Activated CD8-positive, alpha-beta memory T cell treated with anti-CD3 and anti-CD28 coated beads, Interleukin-2, amount 50 U/mL, for 24 hours (primary cell): ENCODE measurements around the gene SYNE1.
"Not testable (repeated sequence)": the region's sequence is repeated elsewhere in the genome, so short reads cannot be mapped to it uniquely, and the experiment has no call there.

Experiments used
- DNase-seq: peaks from one replicate; pipeline ENCODE4 v3.0.0-alpha.2; 2020; ENCODE audit errors: extremely low read depth

Gene SYNE1

DNA sequence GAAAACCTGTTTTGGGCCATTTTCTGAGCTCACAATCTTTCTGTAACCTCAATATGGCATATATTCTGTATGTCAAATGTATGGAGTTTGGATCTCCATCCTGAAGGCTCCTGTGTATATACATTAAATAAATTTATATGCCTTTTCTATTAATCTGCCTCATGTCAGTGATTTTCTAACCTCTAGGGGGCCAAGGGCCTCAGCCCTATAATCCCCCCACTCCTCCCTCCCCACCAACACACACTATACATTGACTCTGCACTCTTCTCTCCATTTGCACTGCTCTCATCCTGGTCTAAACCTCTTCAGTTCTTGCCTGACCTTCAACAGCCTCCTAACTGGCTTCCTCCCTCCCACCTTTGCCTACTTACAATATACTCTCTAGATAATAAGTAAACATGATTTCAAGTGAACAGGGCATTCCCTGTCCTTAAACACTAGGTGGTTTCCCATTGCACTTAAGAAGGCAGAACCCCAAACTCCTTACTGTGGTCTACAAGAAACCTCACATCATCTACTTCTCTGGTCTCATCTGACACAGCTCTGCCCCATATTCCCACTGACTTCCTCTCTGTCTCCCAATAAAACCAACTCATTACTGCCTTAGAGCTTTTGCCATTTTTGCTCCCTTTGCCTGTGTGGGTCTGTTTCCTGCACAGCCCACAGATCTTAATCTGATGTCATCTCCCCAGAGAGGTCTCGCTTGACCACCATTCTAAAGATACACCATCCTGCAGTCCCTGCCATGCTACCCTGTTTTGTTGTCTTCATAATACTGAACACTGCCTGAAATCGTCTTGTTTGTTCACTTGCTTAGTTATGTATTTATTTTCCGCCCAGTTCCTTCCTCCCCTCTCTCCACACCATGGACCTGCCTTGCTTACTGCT, 213.7 kb downstream of the SYNE1 start:
- no peak for DNase-seq

- DNase-seq = not testable (repeated sequence)
Measured at GRCh38 chr6:152421496-152421895, 215.7 kb downstream of the SYNE1 start.

DNA sequence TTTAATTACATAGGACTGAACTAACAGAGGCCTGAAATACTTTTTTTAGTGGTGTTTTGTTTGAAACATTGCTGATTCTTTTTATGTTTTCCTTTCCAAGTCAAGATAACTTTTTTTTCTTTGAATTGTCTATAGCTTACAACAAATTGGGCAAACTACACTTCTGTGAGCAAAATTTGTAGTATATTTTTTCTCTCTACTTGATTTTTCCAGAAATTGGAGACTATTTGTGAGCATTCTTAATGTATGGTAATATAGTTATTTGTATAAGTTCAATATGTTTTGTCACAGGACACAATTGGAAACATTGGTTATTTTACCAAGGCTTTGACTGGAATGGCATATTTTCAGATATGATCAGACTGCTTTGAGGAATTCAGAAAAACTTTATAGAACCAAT, 216.5 kb downstream of the SYNE1 start:
- no peak for DNase-seq

DNA sequence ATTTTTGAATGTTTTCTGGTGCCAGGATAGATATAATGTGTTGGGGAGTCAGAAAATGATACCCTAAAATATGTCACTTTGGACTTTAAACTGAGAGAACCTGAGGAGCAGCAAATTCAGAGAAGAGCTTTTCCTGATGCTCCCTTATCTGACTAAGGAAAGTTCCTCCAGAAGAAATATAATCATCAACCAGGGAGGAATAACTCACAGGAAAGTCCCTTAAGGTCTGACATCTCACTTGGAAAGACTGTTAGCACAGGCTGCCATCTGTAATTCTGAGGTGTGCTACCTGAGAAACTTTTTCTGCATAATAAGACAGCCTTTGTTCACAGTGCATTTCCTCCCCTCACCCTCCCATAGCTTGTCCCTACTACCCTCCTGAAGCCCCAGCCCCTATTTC, 218.6 kb downstream of the SYNE1 start:
- DNase-seq = no peak

DNA sequence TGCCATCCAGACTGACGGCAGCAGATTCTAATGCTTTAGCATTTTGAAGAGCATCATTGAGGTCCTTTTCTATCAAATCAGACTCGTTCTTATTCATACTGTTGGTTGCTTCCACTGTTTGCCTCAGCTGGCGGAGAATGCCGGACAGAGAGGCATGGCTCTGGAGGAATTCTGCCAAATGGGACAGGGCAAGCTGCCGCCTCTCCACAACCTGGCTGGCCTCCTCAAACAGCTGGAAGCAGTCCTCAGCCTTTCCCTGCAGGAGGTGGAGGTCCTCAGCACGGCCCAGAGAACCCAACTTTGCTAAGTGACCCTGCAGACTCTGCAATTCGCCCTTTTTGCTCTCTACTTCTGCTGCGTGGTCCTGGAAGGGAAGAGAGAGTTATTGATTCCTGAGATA, 220.5 kb downstream of the SYNE1 start:
- DNase-seq = no peak

GRCh38 chr6:152404936-152405595, 232.1 kb downstream of the SYNE1 start:
- no peak for DNase-seq

GRCh38 chr6:152404086-152404857, 232.9 kb downstream of the SYNE1 start:
- no peak for DNase-seq

DNA sequence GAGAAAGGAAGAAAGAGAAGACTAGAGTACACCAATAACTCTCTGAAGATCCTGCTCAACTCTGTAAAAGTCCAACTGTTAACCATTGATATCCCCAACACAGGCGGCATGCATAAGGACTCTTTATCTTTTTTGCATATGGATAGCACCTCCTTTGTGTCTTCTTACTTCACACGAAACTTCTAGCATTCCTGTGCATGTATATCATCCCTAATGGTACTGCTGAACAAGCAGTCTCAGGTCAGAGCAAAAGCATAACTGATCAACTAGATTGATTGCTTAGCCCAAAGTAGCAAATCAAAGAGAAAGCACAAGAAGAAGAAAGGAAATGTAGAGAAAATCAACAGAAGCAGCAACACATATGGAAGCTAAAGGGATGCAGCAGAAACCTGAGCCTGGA, 234.4 kb downstream of the SYNE1 start:
- DNase-seq = no peak

GRCh38 chr6:152401978-152402377, 235.2 kb downstream of the SYNE1 start:
- no peak for DNase-seq

DNA sequence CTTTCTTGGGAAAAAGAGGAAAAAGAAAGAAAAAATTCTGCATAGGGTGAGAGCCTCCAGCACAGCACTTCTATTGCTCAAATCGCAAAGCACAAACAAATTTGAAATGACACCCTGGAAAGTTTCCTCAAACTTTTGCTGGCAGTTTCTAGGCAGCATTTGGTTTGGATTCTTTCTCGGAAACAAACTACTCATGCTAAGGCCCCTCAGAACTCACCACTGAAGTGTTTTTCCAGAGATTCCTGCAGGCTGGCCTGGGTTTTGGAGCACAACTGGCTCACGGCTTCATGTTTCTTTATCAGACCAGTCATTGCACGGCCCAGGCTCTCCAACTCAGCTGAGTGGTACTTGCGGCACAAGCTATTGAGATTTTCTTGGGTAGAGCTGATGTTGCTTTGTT, 237.8 kb downstream of the SYNE1 start:
- DNase-seq = no peak

GRCh38 chr6:152398993-152399392, 238.2 kb downstream of the SYNE1 start:
- DNase-seq = no peak

DNA sequence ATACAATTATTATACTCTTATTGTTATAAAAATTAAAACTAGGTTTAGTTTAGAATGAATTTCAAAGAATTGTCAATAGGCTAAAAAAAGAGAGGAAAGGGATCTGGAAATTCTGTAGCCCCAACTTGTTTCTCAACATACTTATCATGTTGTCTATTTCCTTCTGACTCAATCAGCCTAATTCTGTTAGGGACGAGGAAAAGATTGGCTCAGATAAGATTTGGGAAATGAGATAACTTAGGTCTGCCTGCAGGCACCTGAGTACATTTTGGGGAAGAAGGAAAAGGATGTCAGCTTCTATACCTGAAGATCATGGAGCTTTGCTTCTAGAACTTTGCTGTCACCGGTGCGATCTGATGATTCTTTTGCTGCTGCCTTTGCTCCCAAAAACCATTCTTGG, 238.8 kb downstream of the SYNE1 start:
- DNase-seq = no peak

DNA sequence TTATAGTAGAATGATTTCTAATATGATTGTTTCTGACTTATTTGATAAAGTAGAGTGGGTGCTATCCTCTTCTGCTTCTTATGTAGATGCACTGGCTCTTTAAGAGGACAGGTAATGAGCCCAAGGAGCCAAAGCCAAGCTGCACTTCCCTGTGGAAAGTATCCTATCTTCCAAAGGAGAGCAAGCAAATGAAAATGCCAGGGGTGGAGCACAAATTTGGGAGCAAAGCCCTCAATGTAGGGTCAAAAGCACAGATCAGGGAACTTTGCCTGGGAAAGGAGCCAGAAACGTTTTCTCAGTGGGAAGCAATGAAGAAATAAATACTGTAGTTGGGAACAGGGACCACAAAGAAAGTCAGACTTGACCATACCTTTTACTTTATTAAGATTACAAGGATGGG, 242.9 kb downstream of the SYNE1 start:
- no peak for DNase-seq

GRCh38 chr6:152391179-152391880, 245.8 kb downstream of the SYNE1 start:
- no peak for DNase-seq

GRCh38 chr6:152387091-152387490, 250.1 kb downstream of the SYNE1 start:
- no peak for DNase-seq

DNA sequence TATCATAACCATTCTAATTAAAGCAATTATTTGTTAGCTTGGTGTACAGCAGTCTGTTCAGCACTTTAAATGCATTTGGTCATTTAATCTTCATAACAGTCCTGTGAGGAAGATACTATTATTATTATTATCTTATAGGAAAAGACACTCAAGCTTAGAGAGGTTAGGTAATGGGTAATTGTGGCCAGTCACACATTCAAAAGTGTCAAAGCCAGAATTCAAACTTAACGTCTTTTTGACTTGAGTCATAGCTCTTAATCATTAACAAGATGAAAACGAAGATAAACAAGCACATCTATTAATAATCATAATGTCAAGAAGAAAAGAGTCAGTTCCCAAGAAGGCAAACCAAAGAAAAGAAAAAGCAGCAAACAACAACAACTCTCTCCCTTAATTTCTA, 251.0 kb downstream of the SYNE1 start:
- DNase-seq = no peak

DNA sequence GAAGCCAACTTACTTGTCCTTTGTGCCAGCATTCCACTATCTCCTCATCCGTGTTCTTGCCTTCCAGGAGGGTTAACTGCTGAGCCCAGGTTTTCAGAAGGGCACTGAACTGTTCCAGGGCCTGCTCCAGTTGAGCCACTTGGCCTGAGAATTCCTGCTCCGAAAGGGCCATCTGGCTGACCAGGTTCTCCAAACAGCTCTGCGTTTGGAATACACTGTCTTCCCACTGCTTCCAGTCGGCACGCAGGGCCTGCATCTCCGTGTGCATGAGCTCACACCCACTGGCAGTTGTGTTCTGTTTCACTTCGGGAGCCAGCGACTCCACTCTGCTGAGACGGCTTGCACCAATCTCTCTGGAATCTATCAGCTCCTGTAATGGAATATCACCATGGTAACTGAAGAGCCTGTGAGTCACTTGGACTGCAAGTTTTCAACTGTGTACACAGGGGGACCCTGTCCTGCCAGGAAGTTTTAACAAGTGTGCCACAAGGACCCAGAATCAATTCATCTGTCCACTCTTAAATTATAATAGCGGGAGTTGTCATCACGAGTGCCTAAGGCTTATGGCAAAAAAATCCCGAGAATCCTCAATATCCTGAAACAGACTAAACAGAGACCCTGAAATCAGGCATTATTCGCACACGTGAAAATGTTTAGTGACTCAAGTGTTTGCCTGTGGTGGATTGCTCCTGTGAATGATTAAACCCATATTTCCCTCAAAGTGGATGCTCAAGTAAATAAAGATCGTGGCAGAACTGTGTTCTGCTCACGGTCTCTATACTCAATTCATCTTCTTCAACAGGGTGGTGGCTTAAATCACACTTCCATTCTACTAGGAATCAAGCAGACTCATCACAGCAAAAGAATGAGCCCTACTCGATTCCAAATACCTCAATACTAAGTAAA, 255.9 kb downstream of the SYNE1 start:
- no peak for DNase-seq

DNA sequence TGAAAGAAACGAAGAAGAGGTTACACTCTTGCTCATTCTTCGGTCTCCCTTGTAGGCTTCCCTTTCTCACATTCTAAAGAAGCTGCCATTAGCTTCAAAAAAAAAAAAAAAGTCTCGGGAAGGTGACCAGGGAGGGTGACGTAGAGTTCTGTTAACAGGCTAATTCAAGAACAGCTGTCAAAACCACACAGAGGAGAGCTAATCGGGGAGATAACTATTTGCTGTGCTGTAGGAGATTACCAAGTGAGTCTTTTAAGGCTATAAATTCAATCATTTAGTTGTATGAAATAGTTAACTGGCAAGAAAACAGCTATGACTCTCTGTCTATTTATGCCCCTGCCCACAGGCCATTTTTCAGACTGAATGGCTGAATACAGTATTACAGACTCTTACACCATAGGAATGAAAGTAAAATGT, 256.8 kb downstream of the SYNE1 start:
- no peak for DNase-seq

DNA sequence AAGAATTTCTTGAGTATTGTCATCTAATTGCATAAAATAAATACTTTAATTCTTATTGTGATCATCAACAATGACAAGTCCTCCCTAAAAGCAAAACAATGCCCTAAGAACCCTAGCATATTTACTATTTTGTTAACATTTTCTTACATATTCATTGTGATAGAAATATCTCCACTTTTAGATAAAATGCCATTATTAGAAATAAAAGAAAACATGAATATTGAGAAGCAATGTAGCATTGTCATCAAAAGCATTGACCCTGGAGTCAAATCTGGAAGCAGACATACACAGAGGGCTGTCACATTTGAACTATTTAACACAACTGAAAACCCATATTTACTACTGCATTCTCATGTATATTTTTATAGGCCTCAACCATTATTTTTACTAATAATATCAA, 257.7 kb downstream of the SYNE1 start:
- DNase-seq = no peak

- no peak for DNase-seq
Measured at GRCh38 chr6:152378169-152378568, 259.0 kb downstream of the SYNE1 start.

DNA sequence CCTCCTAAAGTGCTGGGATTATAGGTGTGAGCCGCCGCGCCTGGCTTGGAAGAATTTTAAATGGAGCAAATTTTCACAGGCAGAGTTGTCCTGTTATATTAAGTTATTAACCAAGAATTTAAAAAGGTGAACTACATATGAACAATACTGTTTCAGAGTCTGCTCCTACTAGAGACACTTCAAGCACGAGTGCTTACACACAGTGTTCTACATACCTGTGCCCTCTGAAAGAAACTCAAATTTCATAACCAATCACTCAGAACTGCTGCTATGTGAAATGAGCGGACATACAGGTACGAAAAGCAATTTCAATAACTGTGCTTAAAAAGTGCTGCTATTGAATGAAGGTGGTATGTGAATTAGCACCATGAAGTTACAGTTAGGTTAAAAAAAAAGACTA, 262.0 kb downstream of the SYNE1 start:
- no peak for DNase-seq
